ACC112 (cell line): ENCODE measurements around the gene CASP7.
A peak's percentile ranks its signal among the peaks of the same experiment; 100 is the strongest.

Experiments
- H2AFZ ChIP-seq: fragments of 200-600 bp; sonication (generic); one replicate; pipeline ENCODE4 v1.6.0; 2017; ENCODE audit warnings: antibody characterized with exemption, low read length; ENCODE audit not compliant: unreplicated experiment
- H3K27ac ChIP-seq: fragments of 200-600 bp; sonication (generic); 2 replicates; pipeline ENCODE4 v1.5.1; 2014; ENCODE audit warnings: low read depth, mild to moderate bottlenecking, antibody characterized with exemption, low read length, moderate library complexity
- H3K27me3 ChIP-seq: fragments of 200-600 bp; sonication (generic); 2 replicates; pipeline ENCODE4 v1.6.1; 2014; ENCODE audit warnings: mild to moderate bottlenecking, antibody characterized with exemption, low read length, moderate library complexity, mixed read lengths; ENCODE audit not compliant: insufficient read depth
- H3K36me3 ChIP-seq: fragments of 200-600 bp; sonication (generic); 2 replicates; pipeline ENCODE4 v1.6.1; 2016; ENCODE audit warnings: mild to moderate bottlenecking, antibody characterized with exemption, low read length, moderate library complexity, mixed read lengths; ENCODE audit not compliant: insufficient read depth
- H3K4me1 ChIP-seq: fragments of 200-600 bp; sonication (generic); one replicate; pipeline ENCODE4 v1.6.1; 2016; ENCODE audit warnings: low read length, mixed read lengths; ENCODE audit not compliant: insufficient read depth, unreplicated experiment, control insufficient read depth
- H3K4me3 ChIP-seq: fragments of 200-600 bp; sonication (generic); 2 replicates; pipeline ENCODE4 v1.5.1; 2014; ENCODE audit warnings: mild to moderate bottlenecking, low read depth, low read length
- H3K79me2 ChIP-seq: fragments of 200-600 bp; sonication (generic); one replicate; pipeline ENCODE4 v1.6.0; 2016; ENCODE audit warnings: low read length; ENCODE audit not compliant: control insufficient read depth, unreplicated experiment, insufficient read depth

The CASP7 gene

GRCh38 chr10:113691381-113691780 lies 11.7 kb downstream of the CASP7 start:
- Histone ChIP-seq H3K27ac (no peak overlapping the region), H2AFZ (no peak overlapping the region), H3K27me3 (no peaks in the 10 kb centered on the region), H3K36me3 (peaks cover 45% of the 10 kb centered on the region), H3K79me2 (peaks cover 80% of the 10 kb centered on the region), H3K4me1 (no peaks in the 10 kb centered on the region), H3K4me3 (no peak overlapping the region)

- Histone ChIP-seq H3K4me1 (no peaks in the 10 kb centered on the region), H2AFZ (no peak overlapping the region), H3K36me3 (peaks cover 39% of the 10 kb centered on the region), H3K27ac (no peak overlapping the region), H3K79me2 (peaks cover 79% of the 10 kb centered on the region), H3K27me3 (no peaks in the 10 kb centered on the region), H3K4me3 (no peak overlapping the region)
Observed at GRCh38 chr10:113692271-113692670, 12.6 kb downstream of the CASP7 start.

- H3K4me1 ChIP-seq: no peaks in the 10 kb centered on the region
- peaks cover 72% of the 10 kb centered on the region for H3K79me2 ChIP-seq
Observed at GRCh38 chr10:113693348-113693747, 13.6 kb downstream of the CASP7 start.

GRCh38 chr10:113695691-113696090 lies 16.0 kb downstream of the CASP7 start:
- H3K4me3 ChIP-seq: no peak overlapping the region
- H3K27me3 ChIP-seq: no peaks in the 10 kb centered on the region
- no peak overlapping the region for H2AFZ ChIP-seq
- peaks cover 43% of the 10 kb centered on the region for H3K36me3 ChIP-seq
- H3K27ac ChIP-seq: no peak overlapping the region
- H3K79me2 ChIP-seq: peaks cover 51% of the 10 kb centered on the region
- no peaks in the 10 kb centered on the region for H3K4me1 ChIP-seq

More at GRCh38 chr10:113693348-113693747, 13.6 kb downstream of the CASP7 start:
- peaks cover 41% of the 10 kb centered on the region for H3K36me3 ChIP-seq
- no peaks in the 10 kb centered on the region for H3K27me3 ChIP-seq
- no peak overlapping the region for H2AFZ ChIP-seq
- no peak overlapping the region for H3K4me3 ChIP-seq
- no peak overlapping the region for H3K27ac ChIP-seq

GRCh38 chr10:113697595-113697994 lies 17.9 kb downstream of the CASP7 start:
- Histone ChIP-seq H3K36me3 (peaks cover 34% of the 10 kb centered on the region), H3K4me1 (no peaks in the 10 kb centered on the region), H2AFZ (no peak overlapping the region), H3K79me2 (peaks cover 32% of the 10 kb centered on the region), H3K27me3 (no peaks in the 10 kb centered on the region), H3K4me3 (no peak overlapping the region), H3K27ac (no peak overlapping the region)

GRCh38 chr10:113704637-113705343 lies 25.1 kb downstream of the CASP7 start:
- H3K27me3 ChIP-seq: no peaks in the 10 kb centered on the region
- no peak overlapping the region for H3K27ac ChIP-seq
- H3K79me2 ChIP-seq: peaks cover 3% of the 10 kb centered on the region
- no peak overlapping the region for H3K4me3 ChIP-seq
- H2AFZ ChIP-seq: no peak overlapping the region
- peaks cover 12% of the 10 kb centered on the region for H3K4me1 ChIP-seq
- 0 out of 2 replicates have a peak, but pooled peaks cover 6% of the 10 kb centered on the region for H3K36me3 ChIP-seq

- peaks cover 14% of the 10 kb centered on the region for H3K4me1 ChIP-seq
- H3K36me3 ChIP-seq: 0 out of 2 replicates have a peak, but pooled peaks cover 2% of the 10 kb centered on the region
- peaks cover 3% of the 10 kb centered on the region for H3K79me2 ChIP-seq
- no peak overlapping the region for H3K4me3 ChIP-seq
- H2AFZ ChIP-seq: no peak overlapping the region
- no peaks in the 10 kb centered on the region for H3K27me3 ChIP-seq
- no peak overlapping the region for H3K27ac ChIP-seq
Observed at GRCh38 chr10:113705344-113705652, 25.6 kb downstream of the CASP7 start.

- peaks cover 3% of the 10 kb centered on the region for H3K79me2 ChIP-seq
Observed at GRCh38 chr10:113706623-113707022, 26.9 kb downstream of the CASP7 start.

GRCh38 chr10:113708640-113709039 lies 28.9 kb downstream of the CASP7 start:
- H3K27ac ChIP-seq: 0 out of 2 replicates have a peak overlapping the region, but pooled peaks have one; percentile 14
- H3K36me3 ChIP-seq: no peaks in the 10 kb centered on the region
- no peak overlapping the region for H3K4me3 ChIP-seq
- peaks cover 14% of the 10 kb centered on the region for H3K4me1 ChIP-seq
- H3K79me2 ChIP-seq: peaks cover 3% of the 10 kb centered on the region
- H3K27me3 ChIP-seq: no peaks in the 10 kb centered on the region
- H2AFZ ChIP-seq: no peak overlapping the region

More at GRCh38 chr10:113706623-113707022, 26.9 kb downstream of the CASP7 start:
- H3K4me1 ChIP-seq: peaks cover 14% of the 10 kb centered on the region
- H2AFZ ChIP-seq: no peak overlapping the region
- H3K36me3 ChIP-seq: no peaks in the 10 kb centered on the region
- H3K4me3 ChIP-seq: no peak overlapping the region
- no peak overlapping the region for H3K27ac ChIP-seq
- no peaks in the 10 kb centered on the region for H3K27me3 ChIP-seq

- Histone ChIP-seq H3K4me1 (peaks cover 14% of the 10 kb centered on the region), H3K79me2 (peaks cover 3% of the 10 kb centered on the region), H3K36me3 (no peaks in the 10 kb centered on the region), H3K27ac (0 out of 2 replicates have a peak overlapping the region, but pooled peaks have one; percentile 14), H3K4me3 (no peak overlapping the region), H3K27me3 (no peaks in the 10 kb centered on the region), H2AFZ (no peak overlapping the region)
Observed at GRCh38 chr10:113709221-113709838, 29.6 kb downstream of the CASP7 start.

- Histone ChIP-seq H3K27ac (no peak overlapping the region), H3K4me3 (no peak overlapping the region), H3K4me1 (peaks cover 14% of the 10 kb centered on the region), H3K79me2 (peaks cover 3% of the 10 kb centered on the region), H2AFZ (no peak overlapping the region), H3K36me3 (no peaks in the 10 kb centered on the region), H3K27me3 (no peaks in the 10 kb centered on the region)
Observed at GRCh38 chr10:113711142-113711541, 31.4 kb downstream of the CASP7 start.
